AML-193 (cell line): ENCODE data around the gene COL6A5.
"Not testable (repeated sequence)": the region's sequence is repeated elsewhere in the genome, so short reads cannot be mapped to it uniquely, and the experiment has no call there.

Experiments used
- DNase-seq, 2 experiments: peaks; one replicate each; lab custom pipeline; 2025; lab: John Stamatoyannopoulos, UW

Gene COL6A5

GRCh38 chr3:130345487-130346079 is at the start of gene COL6A5:
TSS of gene COL6A5 (plus strand) at chr3:130345672. CDS start at chr3:130373639, 27,967 bp downstream.
- no peak for DNase-seq

- DNase-seq = no peak
Measured at GRCh38 chr3:130299531-130299930, 45.9 kb upstream of the COL6A5 start.

- no peak for DNase-seq
Measured at GRCh38 chr3:130300888-130301287, 44.6 kb upstream of the COL6A5 start.

GRCh38 chr3:130310109-130310508 is 35.4 kb upstream of the COL6A5 start:
- DNase-seq = no peak

- no peak for DNase-seq
Measured at GRCh38 chr3:130312374-130312773, 33.1 kb upstream of the COL6A5 start.

GRCh38 chr3:130316169-130316568 is 29.3 kb upstream of the COL6A5 start:
- DNase-seq = no peak

GRCh38 chr3:130323503-130323902 is 22.0 kb upstream of the COL6A5 start:
- no peak for DNase-seq

- no peak for DNase-seq
Measured at GRCh38 chr3:130340766-130341165, 4.7 kb upstream of the COL6A5 start.

GRCh38 chr3:130341388-130341787 is 4.1 kb upstream of the COL6A5 start:
- DNase-seq = no peak

- no peak for DNase-seq
Measured at GRCh38 chr3:130341882-130342281, 3.6 kb upstream of the COL6A5 start.

GRCh38 chr3:130342821-130343661 is 2.4 kb upstream of the COL6A5 start:
- no peak for DNase-seq

GRCh38 chr3:130348258-130348657 is 2.8 kb downstream of the COL6A5 start:
- not testable (repeated sequence) for DNase-seq

GRCh38 chr3:130354430-130354829 is 9.0 kb downstream of the COL6A5 start:
- peak; percentile 99 for DNase-seq

- no peak for DNase-seq
Measured at GRCh38 chr3:130374033-130374432, 28.6 kb downstream of the COL6A5 start.

- DNase-seq = no peak
Measured at GRCh38 chr3:130374908-130375307, 29.4 kb downstream of the COL6A5 start.

GRCh38 chr3:130377960-130378676 is 32.6 kb downstream of the COL6A5 start:
- DNase-seq = peak in 1 of 2 experiments; percentile 5

GRCh38 chr3:130378677-130379191 is 33.3 kb downstream of the COL6A5 start:
- DNase-seq = no peak

- no peak for DNase-seq
Measured at GRCh38 chr3:130379274-130379673, 33.8 kb downstream of the COL6A5 start.

GRCh38 chr3:130380398-130380797 is 34.9 kb downstream of the COL6A5 start:
- DNase-seq = no peak

GRCh38 chr3:130383424-130383823 is 38.0 kb downstream of the COL6A5 start:
- no peak for DNase-seq

GRCh38 chr3:130384476-130385025 is 39.1 kb downstream of the COL6A5 start:
- DNase-seq = no peak

GRCh38 chr3:130386604-130387263 is 41.3 kb downstream of the COL6A5 start:
- no peak for DNase-seq
